Measurements from ENCODE around the gene FKBP6. TPM values are rescaled to one million over a fixed set of nuclear protein-coding genes. Genes with fewer than 3 reads are reported as not detected.

The FKBP6 gene
- total RNA-seq, 1 experiment from 2014 or later = 0.11 TPM

DNA sequence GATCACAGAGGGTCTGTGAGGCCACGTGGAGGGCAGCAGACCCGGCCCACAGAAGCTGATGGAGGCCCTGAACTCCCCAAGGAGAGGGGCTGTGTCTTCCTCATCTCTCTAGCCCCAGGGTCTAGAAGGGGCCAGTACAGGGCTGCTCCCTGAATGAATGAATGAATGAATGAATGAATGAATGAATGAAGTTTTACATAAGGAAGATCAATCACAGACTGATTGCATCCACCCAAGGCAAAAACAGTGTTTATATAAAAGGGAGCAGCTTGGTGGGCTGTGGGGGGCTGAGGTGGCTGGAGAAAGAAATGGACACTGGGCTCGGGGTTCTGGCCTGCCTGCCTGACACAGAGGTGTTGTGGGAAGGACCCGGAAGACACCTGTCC lies 14.4 kb upstream of the FKBP6 start (continued):
- no peak for TF ChIP-seq CREM (CRISPR knock-in tag; IDR thresholded peaks at IDR 0.05)
- TF ChIP-seq, protein P1, sequence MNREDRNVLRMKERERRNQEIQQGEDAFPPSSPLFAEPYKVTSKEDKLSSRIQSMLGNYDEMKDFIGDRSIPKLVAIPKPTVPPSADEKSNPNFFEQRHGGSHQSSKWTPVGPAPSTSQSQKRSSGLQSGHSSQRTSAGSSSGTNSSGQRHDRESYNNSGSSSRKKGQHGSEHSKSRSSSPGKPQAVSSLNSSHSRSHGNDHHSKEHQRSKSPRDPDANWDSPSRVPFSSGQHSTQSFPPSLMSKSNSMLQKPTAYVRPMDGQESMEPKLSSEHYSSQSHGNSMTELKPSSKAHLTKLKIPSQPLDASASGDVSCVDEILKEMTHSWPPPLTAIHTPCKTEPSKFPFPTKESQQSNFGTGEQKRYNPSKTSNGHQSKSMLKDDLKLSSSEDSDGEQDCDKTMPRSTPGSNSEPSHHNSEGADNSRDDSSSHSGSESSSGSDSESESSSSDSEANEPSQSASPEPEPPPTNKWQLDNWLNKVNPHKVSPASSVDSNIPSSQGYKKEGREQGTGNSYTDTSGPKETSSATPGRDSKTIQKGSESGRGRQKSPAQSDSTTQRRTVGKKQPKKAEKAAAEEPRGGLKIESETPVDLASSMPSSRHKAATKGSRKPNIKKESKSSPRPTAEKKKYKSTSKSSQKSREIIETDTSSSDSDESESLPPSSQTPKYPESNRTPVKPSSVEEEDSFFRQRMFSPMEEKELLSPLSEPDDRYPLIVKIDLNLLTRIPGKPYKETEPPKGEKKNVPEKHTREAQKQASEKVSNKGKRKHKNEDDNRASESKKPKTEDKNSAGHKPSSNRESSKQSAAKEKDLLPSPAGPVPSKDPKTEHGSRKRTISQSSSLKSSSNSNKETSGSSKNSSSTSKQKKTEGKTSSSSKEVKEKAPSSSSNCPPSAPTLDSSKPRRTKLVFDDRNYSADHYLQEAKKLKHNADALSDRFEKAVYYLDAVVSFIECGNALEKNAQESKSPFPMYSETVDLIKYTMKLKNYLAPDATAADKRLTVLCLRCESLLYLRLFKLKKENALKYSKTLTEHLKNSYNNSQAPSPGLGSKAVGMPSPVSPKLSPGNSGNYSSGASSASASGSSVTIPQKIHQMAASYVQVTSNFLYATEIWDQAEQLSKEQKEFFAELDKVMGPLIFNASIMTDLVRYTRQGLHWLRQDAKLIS (CRISPR knock-in tag; IDR thresholded peaks at IDR 0.05; ENCODE audit: borderline replicate concordance) = no peak

DNA sequence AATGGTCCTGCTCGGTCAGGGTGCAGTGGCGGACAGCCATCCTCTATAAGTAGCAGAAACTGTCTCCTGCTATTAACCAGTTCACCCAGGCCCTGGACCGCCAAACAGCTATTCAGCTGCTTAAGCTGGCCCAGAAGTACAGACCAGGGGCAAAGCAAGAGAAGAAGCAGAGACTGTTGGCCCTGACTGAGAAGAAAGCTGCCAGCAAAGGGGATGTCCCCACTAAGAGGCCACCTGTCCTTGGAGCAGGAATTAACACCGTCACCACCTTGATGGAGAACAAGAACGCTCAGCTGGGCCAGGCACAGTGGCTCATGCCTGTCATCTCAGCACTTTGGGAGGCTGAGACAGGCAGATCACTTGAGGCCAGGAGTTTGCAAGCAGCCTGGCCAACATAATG lies 13.7 kb upstream of the FKBP6 start:
- ATAC-seq = no peak
- Mint-ChIP-seq H3K27ac (no peak overlapping the region), H3K27me3 (ENCODE audit: low read depth) (peaks cover 15% of the 10 kb centered on the region), H3K9me3 (no peaks in the 10 kb centered on the region), H3K4me1 (no peaks in the 10 kb centered on the region), H3K36me3 (no peaks in the 10 kb centered on the region), H3K4me3 (no peak overlapping the region)
- CTCF ChIA-PET = interaction anchor here (0.9 kb wide), 1 partner anchor 10 kb away, joined by 4 read pairs; no protein-coding TSS in a partner anchor
- peak; percentile 4 for DNase-seq (ENCODE audit: low spot score)
- TF ChIP-seq EMX1 (CRISPR knock-in tag; IDR thresholded peaks at IDR 0.05) (no peak), NR3C1 (CRISPR knock-in tag; conservative IDR thresholded peaks at IDR 0.05; ENCODE audit: low read depth) (no peak), RORB (CRISPR knock-in tag; IDR thresholded peaks at IDR 0.05) (no peak), TEAD1 (CRISPR knock-in tag; IDR thresholded peaks at IDR 0.05) (no peak), GTF2I (CRISPR knock-in tag; conservative IDR thresholded peaks at IDR 0.05) (no peak), IRF2 (CRISPR knock-in tag; IDR thresholded peaks at IDR 0.05; ENCODE audit: borderline replicate concordance, low read depth) (no peak), TCF7 (CRISPR knock-in tag; IDR thresholded peaks at IDR 0.05; ENCODE audit: low read depth) (no peak), JUN (CRISPR knock-in tag; IDR thresholded peaks at IDR 0.05) (no peak), ZNF396 (CRISPR knock-in tag; IDR thresholded peaks at IDR 0.05; ENCODE audit: borderline replicate concordance) (no peak), ZNF263 (CRISPR knock-in tag; IDR thresholded peaks at IDR 0.05; ENCODE audit: low read depth) (no peak), ETV6 (CRISPR knock-in tag; IDR thresholded peaks at IDR 0.05) (no peak)
- TF ChIP-seq, protein P2, sequence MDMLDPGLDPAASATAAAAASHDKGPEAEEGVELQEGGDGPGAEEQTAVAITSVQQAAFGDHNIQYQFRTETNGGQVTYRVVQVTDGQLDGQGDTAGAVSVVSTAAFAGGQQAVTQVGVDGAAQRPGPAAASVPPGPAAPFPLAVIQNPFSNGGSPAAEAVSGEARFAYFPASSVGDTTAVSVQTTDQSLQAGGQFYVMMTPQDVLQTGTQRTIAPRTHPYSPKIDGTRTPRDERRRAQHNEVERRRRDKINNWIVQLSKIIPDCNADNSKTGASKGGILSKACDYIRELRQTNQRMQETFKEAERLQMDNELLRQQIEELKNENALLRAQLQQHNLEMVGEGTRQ (CRISPR knock-in tag; IDR thresholded peaks at IDR 0.05) = no peak
- TF ChIP-seq, protein P3, sequence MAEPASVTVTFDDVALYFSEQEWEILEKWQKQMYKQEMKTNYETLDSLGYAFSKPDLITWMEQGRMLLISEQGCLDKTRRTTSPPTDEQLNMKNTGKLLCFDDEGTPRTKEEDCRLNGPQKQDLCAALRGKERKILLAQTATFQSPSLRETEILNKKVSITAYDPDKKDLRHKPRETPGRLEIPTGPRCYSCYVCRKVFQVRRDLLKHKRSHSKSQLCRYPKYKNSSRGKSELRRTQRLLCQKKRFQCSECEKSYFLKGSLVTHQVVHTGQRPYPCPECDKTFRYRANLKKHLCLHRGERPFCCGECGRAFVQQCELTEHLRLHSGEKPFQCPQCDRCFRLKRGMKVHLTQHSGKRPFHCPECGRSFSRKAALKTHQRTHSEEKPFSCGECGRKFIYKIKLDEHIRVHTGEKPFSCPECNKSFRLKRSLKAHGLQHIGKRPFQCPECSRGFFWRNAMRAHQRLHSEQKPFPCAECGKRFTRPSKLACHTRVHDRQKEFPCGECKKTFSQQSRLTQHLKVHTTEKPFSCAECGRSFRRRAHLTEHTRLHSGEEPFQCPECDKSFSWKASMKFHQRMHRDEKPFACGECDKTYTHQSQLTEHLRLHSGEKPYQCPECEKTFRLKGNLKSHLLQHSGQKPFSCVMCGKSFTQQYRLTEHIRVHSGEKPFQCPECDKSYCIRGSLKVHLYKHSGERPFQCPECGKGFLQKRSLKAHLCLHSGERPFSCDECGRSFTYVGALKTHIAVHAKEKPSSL (CRISPR knock-in tag; conservative IDR thresholded peaks at IDR 0.05) = no peak
- TF ChIP-seq, protein P4, sequence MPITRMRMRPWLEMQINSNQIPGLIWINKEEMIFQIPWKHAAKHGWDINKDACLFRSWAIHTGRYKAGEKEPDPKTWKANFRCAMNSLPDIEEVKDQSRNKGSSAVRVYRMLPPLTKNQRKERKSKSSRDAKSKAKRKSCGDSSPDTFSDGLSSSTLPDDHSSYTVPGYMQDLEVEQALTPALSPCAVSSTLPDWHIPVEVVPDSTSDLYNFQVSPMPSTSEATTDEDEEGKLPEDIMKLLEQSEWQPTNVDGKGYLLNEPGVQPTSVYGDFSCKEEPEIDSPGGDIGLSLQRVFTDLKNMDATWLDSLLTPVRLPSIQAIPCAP (CRISPR knock-in tag; IDR thresholded peaks at IDR 0.05) = no peak
- TF ChIP-seq, protein P5, sequence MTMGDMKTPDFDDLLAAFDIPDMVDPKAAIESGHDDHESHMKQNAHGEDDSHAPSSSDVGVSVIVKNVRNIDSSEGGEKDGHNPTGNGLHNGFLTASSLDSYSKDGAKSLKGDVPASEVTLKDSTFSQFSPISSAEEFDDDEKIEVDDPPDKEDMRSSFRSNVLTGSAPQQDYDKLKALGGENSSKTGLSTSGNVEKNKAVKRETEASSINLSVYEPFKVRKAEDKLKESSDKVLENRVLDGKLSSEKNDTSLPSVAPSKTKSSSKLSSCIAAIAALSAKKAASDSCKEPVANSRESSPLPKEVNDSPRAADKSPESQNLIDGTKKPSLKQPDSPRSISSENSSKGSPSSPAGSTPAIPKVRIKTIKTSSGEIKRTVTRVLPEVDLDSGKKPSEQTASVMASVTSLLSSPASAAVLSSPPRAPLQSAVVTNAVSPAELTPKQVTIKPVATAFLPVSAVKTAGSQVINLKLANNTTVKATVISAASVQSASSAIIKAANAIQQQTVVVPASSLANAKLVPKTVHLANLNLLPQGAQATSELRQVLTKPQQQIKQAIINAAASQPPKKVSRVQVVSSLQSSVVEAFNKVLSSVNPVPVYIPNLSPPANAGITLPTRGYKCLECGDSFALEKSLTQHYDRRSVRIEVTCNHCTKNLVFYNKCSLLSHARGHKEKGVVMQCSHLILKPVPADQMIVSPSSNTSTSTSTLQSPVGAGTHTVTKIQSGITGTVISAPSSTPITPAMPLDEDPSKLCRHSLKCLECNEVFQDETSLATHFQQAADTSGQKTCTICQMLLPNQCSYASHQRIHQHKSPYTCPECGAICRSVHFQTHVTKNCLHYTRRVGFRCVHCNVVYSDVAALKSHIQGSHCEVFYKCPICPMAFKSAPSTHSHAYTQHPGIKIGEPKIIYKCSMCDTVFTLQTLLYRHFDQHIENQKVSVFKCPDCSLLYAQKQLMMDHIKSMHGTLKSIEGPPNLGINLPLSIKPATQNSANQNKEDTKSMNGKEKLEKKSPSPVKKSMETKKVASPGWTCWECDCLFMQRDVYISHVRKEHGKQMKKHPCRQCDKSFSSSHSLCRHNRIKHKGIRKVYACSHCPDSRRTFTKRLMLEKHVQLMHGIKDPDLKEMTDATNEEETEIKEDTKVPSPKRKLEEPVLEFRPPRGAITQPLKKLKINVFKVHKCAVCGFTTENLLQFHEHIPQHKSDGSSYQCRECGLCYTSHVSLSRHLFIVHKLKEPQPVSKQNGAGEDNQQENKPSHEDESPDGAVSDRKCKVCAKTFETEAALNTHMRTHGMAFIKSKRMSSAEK (CRISPR knock-in tag; IDR thresholded peaks at IDR 0.05; ENCODE audit: borderline replicate concordance) = no peak
- TF ChIP-seq, protein P6, sequence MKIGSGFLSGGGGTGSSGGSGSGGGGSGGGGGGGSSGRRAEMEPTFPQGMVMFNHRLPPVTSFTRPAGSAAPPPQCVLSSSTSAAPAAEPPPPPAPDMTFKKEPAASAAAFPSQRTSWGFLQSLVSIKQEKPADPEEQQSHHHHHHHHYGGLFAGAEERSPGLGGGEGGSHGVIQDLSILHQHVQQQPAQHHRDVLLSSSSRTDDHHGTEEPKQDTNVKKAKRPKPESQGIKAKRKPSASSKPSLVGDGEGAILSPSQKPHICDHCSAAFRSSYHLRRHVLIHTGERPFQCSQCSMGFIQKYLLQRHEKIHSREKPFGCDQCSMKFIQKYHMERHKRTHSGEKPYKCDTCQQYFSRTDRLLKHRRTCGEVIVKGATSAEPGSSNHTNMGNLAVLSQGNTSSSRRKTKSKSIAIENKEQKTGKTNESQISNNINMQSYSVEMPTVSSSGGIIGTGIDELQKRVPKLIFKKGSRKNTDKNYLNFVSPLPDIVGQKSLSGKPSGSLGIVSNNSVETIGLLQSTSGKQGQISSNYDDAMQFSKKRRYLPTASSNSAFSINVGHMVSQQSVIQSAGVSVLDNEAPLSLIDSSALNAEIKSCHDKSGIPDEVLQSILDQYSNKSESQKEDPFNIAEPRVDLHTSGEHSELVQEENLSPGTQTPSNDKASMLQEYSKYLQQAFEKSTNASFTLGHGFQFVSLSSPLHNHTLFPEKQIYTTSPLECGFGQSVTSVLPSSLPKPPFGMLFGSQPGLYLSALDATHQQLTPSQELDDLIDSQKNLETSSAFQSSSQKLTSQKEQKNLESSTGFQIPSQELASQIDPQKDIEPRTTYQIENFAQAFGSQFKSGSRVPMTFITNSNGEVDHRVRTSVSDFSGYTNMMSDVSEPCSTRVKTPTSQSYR (CRISPR knock-in tag; IDR thresholded peaks at IDR 0.05) = no peak
- TF ChIP-seq, protein P7, sequence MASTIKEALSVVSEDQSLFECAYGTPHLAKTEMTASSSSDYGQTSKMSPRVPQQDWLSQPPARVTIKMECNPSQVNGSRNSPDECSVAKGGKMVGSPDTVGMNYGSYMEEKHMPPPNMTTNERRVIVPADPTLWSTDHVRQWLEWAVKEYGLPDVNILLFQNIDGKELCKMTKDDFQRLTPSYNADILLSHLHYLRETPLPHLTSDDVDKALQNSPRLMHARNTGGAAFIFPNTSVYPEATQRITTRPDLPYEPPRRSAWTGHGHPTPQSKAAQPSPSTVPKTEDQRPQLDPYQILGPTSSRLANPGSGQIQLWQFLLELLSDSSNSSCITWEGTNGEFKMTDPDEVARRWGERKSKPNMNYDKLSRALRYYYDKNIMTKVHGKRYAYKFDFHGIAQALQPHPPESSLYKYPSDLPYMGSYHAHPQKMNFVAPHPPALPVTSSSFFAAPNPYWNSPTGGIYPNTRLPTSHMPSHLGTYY (CRISPR knock-in tag; IDR thresholded peaks at IDR 0.05) = no peak
- TF ChIP-seq, protein P8, sequence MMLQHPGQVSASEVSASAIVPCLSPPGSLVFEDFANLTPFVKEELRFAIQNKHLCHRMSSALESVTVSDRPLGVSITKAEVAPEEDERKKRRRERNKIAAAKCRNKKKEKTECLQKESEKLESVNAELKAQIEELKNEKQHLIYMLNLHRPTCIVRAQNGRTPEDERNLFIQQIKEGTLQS (CRISPR knock-in tag; conservative IDR thresholded peaks at IDR 0.05) = no peak
- POLR2A ChIA-PET = no interaction called here

All from WTC11 (cell line).